H1 (cell line): ENCODE data around the gene GKN2. TPM values are rescaled to one million over a fixed set of nuclear protein-coding genes. Genes with fewer than 3 reads are reported as not detected.

Source experiments
- CTCF ChIA-PET: fragments of 300-600 bp; sonication (Branson Sonifier 250); formaldehyde crosslinking; loops from one replicate; lab custom pipeline; 2021; ENCODE audit not compliant: partially characterized antibody; lab: Charles Lee
- POLR2A ChIA-PET: fragments of 300-600 bp; sonication (Branson Sonifier 250); formaldehyde crosslinking; loops from one replicate; lab custom pipeline; 2021; ENCODE audit warnings: inconsistent platforms; ENCODE audit not compliant: partially characterized antibody; lab: Charles Lee
- DNase-seq, 2 experiments: peaks; one replicate each; pipeline versions ENCODE4 v3.0.0 to v3.0.0-alpha.2; 2010 to 2022; ENCODE audit warnings: low spot score in 2 of 2, low read depth in 1 of 2, mixed read lengths in 1 of 2
- FAIRE-seq: peaks from 2 replicates; lab custom pipeline; 2011; peaks lifted over from hg19 to GRCh38; lab: Jason Lieb, UNC
- H2AFZ ChIP-seq: 2 replicates; pipeline ENCODE4 v1.8.1; 2012; ENCODE audit warnings: low read length, inconsistent platforms
- H2AK5ac ChIP-seq: 2 replicates; pipeline ENCODE4 v1.6.1; 2013; ENCODE audit warnings: low read depth, low read length
- H2BK120ac ChIP-seq: replicated peaks from 2 replicates; pipeline ENCODE3; 2013; ENCODE audit warnings: low read depth, low read length, inconsistent platforms
- H2BK12ac ChIP-seq: 2 replicates; pipeline ENCODE4 v1.6.1; 2013; ENCODE audit warnings: low read depth, low read length
- H2BK15ac ChIP-seq: 2 replicates; pipeline ENCODE4 v1.6.1; 2013; ENCODE audit warnings: low read length
- H2BK20ac ChIP-seq: 2 replicates; pipeline ENCODE4 v1.6.1; 2013; ENCODE audit warnings: low read length
- H2BK5ac ChIP-seq: 2 replicates; pipeline ENCODE4 v1.6.1; 2013; ENCODE audit warnings: low read depth, low read length
- H3K14ac ChIP-seq: 2 replicates; pipeline ENCODE4 v1.6.1; 2013; ENCODE audit warnings: inconsistent platforms; ENCODE audit not compliant: insufficient read length
- H3K18ac ChIP-seq: 2 replicates; pipeline ENCODE4 v1.6.1; 2013; ENCODE audit warnings: low read length; ENCODE audit errors: extremely low read depth
- H3K23ac ChIP-seq: 2 replicates; pipeline ENCODE4 v1.6.1; 2013; ENCODE audit warnings: inconsistent platforms; ENCODE audit not compliant: insufficient read length
- H3K23me2 ChIP-seq: 2 replicates; pipeline ENCODE4 v1.6.1; 2013; ENCODE audit warnings: low read depth, low read length
- H3K27ac ChIP-seq: 2 replicates; pipeline ENCODE4 v1.6.1; 2011; ENCODE audit warnings: low read depth, low read length, inconsistent platforms
- H3K27me3 ChIP-seq, 4 experiments: replicated peaks in 1 of 4; 1 replicate in 1 of 4; 2 replicates in 3 of 4; pipeline versions ENCODE4 v1.6.1 to v1.8.1; 2011 to 2013; ENCODE audit warnings: low read length in 3 of 4, mild to moderate bottlenecking in 3 of 4, inconsistent platforms in 2 of 4, mixed read lengths in 2 of 4, moderate library complexity in 1 of 4; ENCODE audit not compliant: control insufficient read depth in 3 of 4, insufficient read depth in 3 of 4; ENCODE audit errors: extremely low read depth in 1 of 4
- H3K36me3 ChIP-seq, 4 experiments: 2 replicates each; pipeline versions ENCODE4 v1.6.1 to v1.8.1; 2011 to 2013; ENCODE audit warnings: mild to moderate bottlenecking in 4 of 4, low read length in 3 of 4, moderate library complexity in 2 of 4, control low read depth in 1 of 4, inconsistent platforms in 1 of 4; ENCODE audit not compliant: insufficient read depth in 4 of 4, control insufficient read depth in 2 of 4
- H3K4ac ChIP-seq: replicated peaks from 2 replicates; pipeline ENCODE3; 2013; ENCODE audit warnings: low read length, low read depth, mixed read lengths, inconsistent platforms; ENCODE audit not compliant: insufficient read length
- H3K4me1 ChIP-seq, 4 experiments: replicated peaks in 1 of 4; 1 replicate in 1 of 4; 2 replicates in 3 of 4; pipeline versions ENCODE4 v1.6.1 to v1.8.1; 2011 to 2013; ENCODE audit warnings: low read length in 3 of 4, inconsistent platforms in 2 of 4, mixed read lengths in 1 of 4; ENCODE audit not compliant: insufficient read depth in 4 of 4, control insufficient read depth in 3 of 4
- H3K4me2 ChIP-seq, 2 experiments: 2 replicates each; pipeline versions ENCODE4 v1.6.1 to v1.8.1; 2011 to 2013; ENCODE audit warnings: low read depth in 2 of 2, low read length in 2 of 2, control low read depth in 1 of 2, inconsistent platforms in 1 of 2, mild to moderate bottlenecking in 1 of 2; ENCODE audit not compliant: insufficient read depth in 1 of 2
- H3K4me3 ChIP-seq, 4 experiments: fragments of 200-600, 300-600 bp in 1 of 4; sonication (generic), shearing (Covaris generic), sonication (Bioruptor Twin) in 1 of 4; 2 replicates each; pipeline versions ENCODE4 v1.5.1 to v1.8.1; 2011 to 2016; ENCODE audit warnings: low read length in 4 of 4, low read depth in 3 of 4, control low read depth in 2 of 4, inconsistent platforms in 2 of 4, mild to moderate bottlenecking in 2 of 4, mixed read lengths in 1 of 4, moderate library complexity in 1 of 4; ENCODE audit not compliant: insufficient read depth in 2 of 4; ENCODE audit errors: extremely low read depth in 1 of 4
- H3K56ac ChIP-seq: replicated peaks from 2 replicates; pipeline ENCODE3; 2013; ENCODE audit warnings: low read depth, mild to moderate bottlenecking, mixed read lengths, low read length, inconsistent platforms; ENCODE audit not compliant: insufficient read length
- H3K79me1 ChIP-seq: 2 replicates; pipeline ENCODE4 v1.6.1; 2013; ENCODE audit warnings: low read depth, low read length, control low read depth
- H3K79me2 ChIP-seq, 2 experiments: 2 replicates each; pipeline versions ENCODE4 v1.6.1 to v1.8.1; 2012 to 2013; ENCODE audit warnings: low read length in 2 of 2, mild to moderate bottlenecking in 2 of 2, inconsistent platforms in 1 of 2; ENCODE audit not compliant: insufficient read depth in 2 of 2, control insufficient read depth in 1 of 2
- H3K9ac ChIP-seq, 4 experiments: replicated peaks in 1 of 4; 1 replicate in 1 of 4; 2 replicates in 3 of 4; pipeline versions ENCODE4 v1.6.1 to v1.8.1; 2011 to 2013; ENCODE audit warnings: low read depth in 3 of 4, low read length in 3 of 4, control low read depth in 2 of 4, mild to moderate bottlenecking in 2 of 4, moderate library complexity in 2 of 4, inconsistent platforms in 1 of 4; ENCODE audit errors: extremely low read depth in 1 of 4
- H3K9me3 ChIP-seq, 2 experiments: 2 replicates each; pipeline versions ENCODE4 v1.6.1 to v1.8.1; 2012 to 2013; ENCODE audit warnings: mild to moderate bottlenecking in 2 of 2, moderate library complexity in 2 of 2, control low read depth in 1 of 2, inconsistent platforms in 1 of 2, low read depth in 1 of 2, low read length in 1 of 2, mixed read lengths in 1 of 2; ENCODE audit not compliant: insufficient read depth in 2 of 2
- H4K20me1 ChIP-seq, 2 experiments: replicated peaks in 1 of 2; 2 replicates each; pipeline versions ENCODE3 to v1.8.1; 2011 to 2013; ENCODE audit warnings: inconsistent platforms in 2 of 2, low read length in 2 of 2, mild to moderate bottlenecking in 1 of 2; ENCODE audit not compliant: insufficient read depth in 2 of 2, control insufficient read depth in 1 of 2
- H4K5ac ChIP-seq: 2 replicates; pipeline ENCODE4 v1.6.1; 2013; ENCODE audit warnings: low read length, low read depth, mixed read lengths, inconsistent platforms; ENCODE audit not compliant: insufficient read length
- H4K8ac ChIP-seq: 2 replicates; pipeline ENCODE4 v1.8.0; 2013; ENCODE audit warnings: mild to moderate bottlenecking, moderate library complexity, low read length, inconsistent platforms; ENCODE audit not compliant: insufficient read depth; ENCODE audit errors: extremely low read depth
- H4K91ac ChIP-seq: replicated peaks from 2 replicates; pipeline ENCODE3; 2013; ENCODE audit warnings: low read length, mixed read lengths, inconsistent platforms; ENCODE audit not compliant: insufficient read length
- CBX8 ChIP-seq: fragments of 300-800, 300-1000 bp; sonication (generic); IDR thresholded peaks from 2 replicates; pipeline ENCODE4 v1.7.1; 2016; ENCODE audit warnings: low read depth, low read length, borderline replicate concordance
- CEBPB ChIP-seq: IDR thresholded peaks from 2 replicates; pipeline ENCODE4 v1.6.1; 2012; ENCODE audit warnings: low read depth, low read length
- GABPA ChIP-seq: IDR thresholded peaks from 2 replicates; pipeline ENCODE4 v1.6.1; 2011; ENCODE audit warnings: mild to moderate bottlenecking, low read length, moderate library complexity, borderline replicate concordance; ENCODE audit not compliant: insufficient read depth
- HDAC2 ChIP-seq, 2 experiments: fragments of 300-600 bp in 1 of 2; sonication (generic) in 1 of 2; IDR thresholded peaks; 2 replicates each; pipeline ENCODE4 v1.6.1; 2011 to 2012; ENCODE audit warnings: low read depth in 2 of 2, low read length in 2 of 2, mild to moderate bottlenecking in 2 of 2, moderate library complexity in 2 of 2, borderline replicate concordance in 1 of 2, inconsistent platforms in 1 of 2
- JUN ChIP-seq: IDR thresholded peaks from 2 replicates; pipeline ENCODE4 v1.6.1; 2011; ENCODE audit warnings: low read depth, mild to moderate bottlenecking, improper control_type of control experiment, low read length
- KDM1A ChIP-seq: fragments of 200-600, 300-600 bp; sonication (generic); IDR thresholded peaks from 2 replicates; pipeline ENCODE4 v1.7.1; 2016; ENCODE audit warnings: mild to moderate bottlenecking, low read length, borderline replicate concordance
- KDM4A ChIP-seq: IDR thresholded peaks from one replicate; pipeline ENCODE4 v1.7.1; 2012; ENCODE audit warnings: low read depth, mild to moderate bottlenecking, moderate library complexity, low read length, inconsistent platforms; ENCODE audit not compliant: severe bottlenecking
- MAFK ChIP-seq: IDR thresholded peaks from 2 replicates; pipeline ENCODE4 v1.6.1; 2012; ENCODE audit warnings: low read depth, mild to moderate bottlenecking, improper control_type of control experiment, low read length
- NANOG ChIP-seq: IDR thresholded peaks from 2 replicates; pipeline ENCODE4 v1.6.1; 2011; ENCODE audit warnings: low read length, low read depth, mild to moderate bottlenecking, inconsistent platforms; ENCODE audit not compliant: insufficient read depth, poor library complexity, severe bottlenecking
- RXRA ChIP-seq: IDR thresholded peaks from 2 replicates; pipeline ENCODE4 v1.6.1; 2011; ENCODE audit warnings: low read depth, mild to moderate bottlenecking, low read length, moderate library complexity; ENCODE audit not compliant: insufficient read depth
- SUZ12 ChIP-seq: fragments of 200-600 bp; sonication (generic); IDR thresholded peaks from 2 replicates; pipeline ENCODE4 v1.6.1; 2012; ENCODE audit warnings: mild to moderate bottlenecking, inconsistent platforms, low read length, moderate library complexity, mixed read lengths
- ZNF274 ChIP-seq: IDR thresholded peaks from 2 replicates; pipeline ENCODE4 v1.7.0; 2012; ENCODE audit warnings: low read length, borderline replicate concordance; ENCODE audit errors: extremely low read depth
- WGBS, 2 experiments: shearing (Covaris generic) in 1 of 2; methylation state at CpG; one replicate each; pipeline versions ENCODE4 v1.1.6 to v1.1.7; 2013 to 2015; ENCODE audit warnings: low lambda C conversion rate in 2 of 2, mixed read lengths in 2 of 2, inconsistent platforms in 1 of 2, low coverage in 1 of 2, missing lambda C conversion rate in 1 of 2; ENCODE audit not compliant: insufficient replicate concordance in 2 of 2, insufficient coverage in 1 of 2, insufficient read length in 1 of 2; ENCODE audit errors: extremely low coverage in 1 of 2, missing lambda C conversion rate in 1 of 2; 5-methylcytosine and 5-hydroxymethylcytosine counted together
- polyA plus RNA-seq, 7 experiments: library from polyadenylated mRNA; depleted of rRNA in 3 of 7; stranded (reverse) in 5 of 7; unstranded in 2 of 7; fragments of >200 nt in 5 of 7; fragments of 200-250 nt in 2 of 7; gene quantifications; 1 replicate in 5 of 7; 2 replicates in 1 of 7; 4 replicates in 1 of 7; pipeline versions ENCODE4 v1.2.1 to v1.2.3, GENCODE V29; 2011 to 2013; ENCODE audit warnings: missing spikeins in 2 of 7, mixed read lengths in 2 of 7
- total RNA-seq: library from RNA; stranded (reverse); fragmentation: NEBNext Ultra II Directional; extraction: Animal tissue kit (Norgen Biotek cat#: 25700); gene quantifications from 2 replicates; pipeline ENCODE4 v1.2.1, GENCODE V29; 2021

Gene GKN2
- total and polyA plus RNA-seq, 2 of the 8 experiments (the other 6 are each of a cell fraction or from before 2014, with no cell fraction given), result not detected

DNA sequence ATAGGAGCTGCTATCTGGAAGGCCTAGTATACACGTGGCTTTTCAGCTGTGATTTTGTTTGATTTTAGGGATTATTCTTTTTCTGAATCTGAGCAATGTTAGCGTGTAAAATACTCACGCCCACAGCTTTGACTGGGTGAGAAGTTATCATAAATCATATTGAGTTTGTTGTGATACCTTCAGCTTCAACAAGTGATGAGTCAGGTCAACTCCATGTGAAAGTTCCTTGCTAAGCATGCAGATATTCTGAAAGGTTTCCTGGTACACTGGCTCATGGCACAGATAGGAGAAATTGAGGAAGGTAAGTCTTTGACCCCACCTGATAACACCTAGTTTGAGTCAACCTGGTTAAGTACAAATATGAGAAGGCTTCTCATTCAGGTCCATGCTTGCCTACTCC lies 21.6 kb upstream of the GKN2 start, which contains the start of gene GKN1:
Gene GKN1 (plus strand): TSS at position 386 of the 400 bp plus-strand sequence. CDS start 42 bp downstream, outside the sequence.
- Histone ChIP-seq H4K8ac (no peak within 1 kb of the TSS), H2BK20ac (no peak within 1 kb of the TSS), H3K18ac (no peak within 1 kb of the TSS), H3K4me1 (no peaks in the 10 kb centered on the region), H3K4ac (no peak within 1 kb of the TSS), H4K91ac (no peak within 1 kb of the TSS), H3K79me1 (no peaks in the 10 kb centered on the region), H3K23me2 (no peaks in the 10 kb centered on the region), H2BK12ac (no peak within 1 kb of the TSS), H3K27me3 (no peaks in the 10 kb centered on the region), H2AFZ (no peak within 1 kb of the TSS), H2AK5ac (no peak within 1 kb of the TSS), H3K4me2 (no peak within 1 kb of the TSS), H3K9ac (no peak within 1 kb of the TSS), H3K23ac (no peak within 1 kb of the TSS), H3K27ac (no peak within 1 kb of the TSS), H2BK5ac (no peak within 1 kb of the TSS), H3K56ac (no peak within 1 kb of the TSS), H2BK120ac (no peak within 1 kb of the TSS), H4K20me1 (no peaks in the 10 kb centered on the region), H4K5ac (no peak within 1 kb of the TSS), H3K9me3 (no peaks in the 10 kb centered on the region), H3K14ac (no peak within 1 kb of the TSS), H3K4me3 (no peak within 1 kb of the TSS), H2BK15ac (no peak within 1 kb of the TSS), H3K36me3 (no peaks in the 10 kb centered on the region), H3K79me2 (no peaks in the 10 kb centered on the region)
- ChIA-PET POLR2A (no interaction called here), CTCF (interaction anchor here (1.3 kb wide), 1 partner anchor 55 kb away, joined by 3 read pairs; no protein-coding TSS in a partner anchor)
- DNase-seq (no peak), FAIRE-seq (no peak)
- WGBS, 2 experiments, result 81% methylated on average over 3 of the region's 3 CpGs; no CpG with 5 or more reads in 1 of the 2 experiments
- TF ChIP-seq RXRA (no peak), KDM4A (no peak), MAFK (no peak), GABPA (no peak), SUZ12 (no peak), NANOG (no peak), KDM1A (no peak), CBX8 (no peak), JUN (no peak), CEBPB (no peak), HDAC2 (IDR thresholded peaks at IDR 0.05; ENCODE audit: borderline replicate concordance in 1 of 2, low read depth in 2 of 2, low read length in 2 of 2) (no peak), ZNF274 (no peak)
